PFSK-1 (cell line): Measurements from ENCODE around the gene ARHGAP19.

ENCODE experiments used
- FOXP2 ChIP-seq: optimal IDR thresholded peaks from 2 replicates; pipeline ENCODE3; 2011; ENCODE audit warnings: borderline replicate concordance, control low read depth, inconsistent platforms; ENCODE audit not compliant: insufficient read depth; ENCODE audit errors: extremely low read length, extremely low read depth
- POLR2AphosphoS5 ChIP-seq: IDR thresholded peaks from 2 replicates; pipeline ENCODE4 v1.6.1; 2012; ENCODE audit warnings: low read depth, mild to moderate bottlenecking, control low read depth, low read length, moderate library complexity
- REST ChIP-seq, 2 experiments: IDR thresholded peaks; 2 replicates each; pipeline versions ENCODE4 v1.6.1 to v1.8.0; 2011 to 2012; ENCODE audit warnings: low read depth in 2 of 2, low read length in 2 of 2, control low read depth in 1 of 2, inconsistent platforms in 1 of 2, mild to moderate bottlenecking in 1 of 2, moderate library complexity in 1 of 2; ENCODE audit not compliant: insufficient read depth in 1 of 2
- SIN3A ChIP-seq: IDR thresholded peaks from 2 replicates; pipeline ENCODE4 v1.6.1; 2012; ENCODE audit warnings: mild to moderate bottlenecking, low read length, moderate library complexity, borderline replicate concordance; ENCODE audit not compliant: insufficient read depth
- TAF1 ChIP-seq: IDR thresholded peaks from 2 replicates; pipeline ENCODE4 v1.6.1; 2012; ENCODE audit warnings: low read length, control low read depth, borderline replicate concordance; ENCODE audit not compliant: insufficient read depth

ARHGAP19 gene

DNA sequence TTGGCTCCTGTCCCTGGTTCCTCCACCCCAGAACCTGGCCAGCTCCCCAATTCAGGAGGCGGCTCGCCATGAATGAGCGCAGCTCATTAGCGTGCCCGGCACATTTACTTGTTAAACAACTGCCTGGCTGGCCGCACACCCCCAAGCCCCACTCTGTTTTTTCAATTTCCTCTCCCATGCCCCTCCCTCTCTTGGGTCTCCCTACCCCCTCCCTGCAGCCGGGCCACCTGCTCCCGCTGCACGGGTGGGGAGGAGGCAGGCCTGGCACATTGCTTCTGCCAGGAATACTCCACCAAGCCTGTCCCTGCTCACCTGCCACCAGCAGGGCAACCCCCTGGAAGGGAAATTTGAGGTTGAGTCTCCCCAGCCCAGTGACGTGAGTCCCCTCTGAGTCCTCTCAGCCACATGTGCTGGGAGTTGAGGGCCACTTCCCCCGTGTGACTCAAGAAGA lies 104.2 kb downstream of the ARHGAP19 start:
- TF ChIP-seq FOXP2 (no peak), REST (IDR thresholded peaks at IDR 0.05; ENCODE audit: insufficient read depth in 1 of 2, low read depth in 2 of 2, low read length in 2 of 2) (no peak)

DNA sequence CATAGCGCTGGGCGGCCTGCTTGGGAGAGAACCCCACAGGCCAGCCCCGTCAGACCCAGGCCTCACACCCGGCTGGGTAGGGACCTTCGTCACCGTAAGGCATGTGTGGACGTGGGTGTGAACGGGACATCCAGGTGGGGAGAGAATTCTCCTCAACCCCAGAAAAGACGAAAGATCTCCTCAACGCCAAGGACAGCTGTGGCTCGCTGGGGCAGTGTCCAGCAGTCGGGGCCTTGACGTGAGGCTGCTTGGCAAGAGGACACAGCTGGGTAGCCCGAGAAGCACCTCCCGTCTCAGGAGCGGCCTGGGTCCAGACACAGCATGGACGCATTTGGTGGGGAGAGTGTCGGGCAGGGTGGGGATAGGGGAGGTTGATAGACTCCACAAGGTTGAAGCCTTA lies 105.5 kb downstream of the ARHGAP19 start:
- TF ChIP-seq REST (IDR thresholded peaks at IDR 0.05; ENCODE audit: insufficient read depth in 1 of 2, low read depth in 2 of 2, low read length in 2 of 2) = no peak
- TF ChIP-seq SIN3A = no peak
- no peak for TF ChIP-seq FOXP2
- no peak for TF ChIP-seq POLR2AphosphoS5
- TF ChIP-seq TAF1 = no peak

DNA sequence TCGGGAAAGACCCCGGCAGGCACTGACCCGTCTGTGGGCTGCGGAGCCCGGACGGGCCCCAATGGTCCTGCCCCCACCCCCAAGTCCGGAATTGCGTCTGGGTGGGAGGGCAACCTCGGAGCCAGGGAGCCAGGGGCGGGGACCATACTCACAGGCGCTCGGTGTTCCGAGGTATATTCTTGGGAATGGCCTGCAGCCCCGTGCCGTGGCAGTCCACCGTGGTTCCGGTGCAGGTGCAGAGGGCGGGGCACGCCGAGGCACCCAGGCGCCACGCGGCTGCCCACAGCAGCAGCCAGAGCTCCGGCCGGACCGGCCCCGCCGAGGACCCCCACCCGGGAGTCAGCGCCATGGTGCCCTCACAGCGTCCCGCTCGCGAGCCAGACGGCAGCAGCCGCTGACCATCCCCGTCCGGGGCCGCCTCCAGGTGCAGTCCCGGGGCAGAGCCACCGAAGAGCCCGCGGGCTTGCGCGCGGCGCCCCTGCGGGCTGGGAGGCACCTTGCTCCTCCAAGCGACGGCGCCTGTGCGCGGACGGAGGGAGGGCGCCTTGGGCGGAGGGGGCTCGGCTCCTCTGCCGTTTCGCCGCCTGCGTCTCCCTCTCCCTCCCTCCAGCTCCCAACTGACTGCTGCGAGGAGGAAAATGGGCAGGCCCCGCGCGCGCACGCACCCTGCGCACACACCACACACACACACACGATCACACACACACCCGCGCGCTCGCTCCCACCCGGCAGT lies 106.9 kb downstream of the ARHGAP19 start, which contains the start of gene SLIT1:
Gene SLIT1, minus strand, starts transcription at position 634 of the 733 bp plus-strand sequence. Its CDS starts 285 bp downstream, at position 349.
- no peak for TF ChIP-seq POLR2AphosphoS5

DNA sequence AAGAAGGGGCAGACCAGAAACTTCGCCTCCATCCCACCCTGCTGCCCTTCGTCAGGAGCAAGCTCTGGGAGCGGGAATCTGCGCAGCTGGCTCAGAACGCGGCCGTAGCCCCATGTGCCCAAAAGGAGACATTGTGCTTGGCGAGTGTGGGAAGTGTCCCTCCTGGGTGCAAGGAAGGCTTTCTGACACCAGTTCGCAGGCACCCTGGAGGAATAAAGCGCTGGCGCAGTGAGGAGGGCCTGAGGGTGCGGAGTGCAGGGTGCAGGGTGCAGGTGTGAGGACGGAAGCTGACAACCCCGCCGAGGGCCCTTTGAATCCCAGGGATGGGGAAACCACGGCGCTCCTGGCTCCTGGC lies 107.5 kb downstream of the ARHGAP19 start:
- TF ChIP-seq SIN3A (no peak), FOXP2 (no peak), REST (IDR thresholded peaks at IDR 0.05; ENCODE audit: insufficient read depth in 1 of 2, low read depth in 2 of 2, low read length in 2 of 2) (no peak), TAF1 (no peak), POLR2AphosphoS5 (no peak)

DNA sequence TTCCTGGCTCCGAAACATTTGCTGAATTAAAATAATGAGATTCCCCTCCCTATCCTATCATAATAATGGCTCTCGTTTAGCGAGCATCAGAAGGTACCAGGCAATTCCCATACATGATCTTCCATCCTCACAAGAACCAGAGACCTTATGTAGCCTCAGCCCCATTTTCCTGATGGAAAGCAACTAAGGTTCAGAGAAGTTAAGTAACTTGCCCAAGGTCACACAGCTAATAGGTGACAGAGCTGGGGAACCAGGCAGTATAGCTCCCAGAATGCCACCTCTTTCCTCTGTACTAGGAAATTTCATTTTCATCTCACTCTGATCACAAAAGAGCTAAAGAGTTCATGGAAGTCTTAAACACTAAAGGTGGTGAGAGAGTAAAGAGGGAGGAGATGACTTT lies 109.1 kb downstream of the ARHGAP19 start:
- no peak for TF ChIP-seq TAF1
- TF ChIP-seq POLR2AphosphoS5 = no peak
- TF ChIP-seq SIN3A = no peak
- no peak for TF ChIP-seq REST (IDR thresholded peaks at IDR 0.05; ENCODE audit: insufficient read depth in 1 of 2, low read depth in 2 of 2, low read length in 2 of 2)
- TF ChIP-seq FOXP2 = no peak
